Osteocyte (in vitro differentiated cells): Measurements from ENCODE around the gene GPR152. TPM values are rescaled to one million over a fixed set of nuclear protein-coding genes. Genes with fewer than 3 reads are reported as not detected.
A peak's percentile ranks its signal among the peaks of the same experiment; 100 is the strongest.

Experiments
- DNase-seq: peaks from one replicate; pipeline ENCODE4 v3.0.0; 2021; ENCODE audit warnings: mixed read lengths; ENCODE audit not compliant: unreplicated experiment; ENCODE audit errors: extremely low spot score
- H3K27ac Mint-ChIP-seq: one replicate; pipeline ENCODE4 v1.8.0; 2021; ENCODE audit warnings: mild to moderate bottlenecking, mixed read lengths; ENCODE audit not compliant: unreplicated experiment
- H3K27me3 Mint-ChIP-seq: one replicate; pipeline ENCODE4 v1.8.0; 2021; ENCODE audit warnings: mixed read lengths; ENCODE audit not compliant: unreplicated experiment
- H3K36me3 Mint-ChIP-seq: one replicate; pipeline ENCODE4 v1.8.0; 2021; ENCODE audit warnings: mixed read lengths; ENCODE audit not compliant: unreplicated experiment
- H3K4me1 Mint-ChIP-seq: one replicate; pipeline ENCODE4 v1.8.0; 2021; ENCODE audit warnings: mixed read lengths; ENCODE audit not compliant: unreplicated experiment
- H3K4me3 Mint-ChIP-seq: one replicate; pipeline ENCODE4 v1.8.0; 2021; ENCODE audit warnings: mild to moderate bottlenecking, moderate library complexity, mixed read lengths; ENCODE audit not compliant: unreplicated experiment
- H3K9me3 Mint-ChIP-seq: one replicate; pipeline ENCODE4 v1.8.0; 2021; ENCODE audit warnings: mixed read lengths; ENCODE audit not compliant: unreplicated experiment
- total RNA-seq: library from RNA; stranded (reverse); gene quantifications from 2 replicates; pipeline ENCODE4 v1.2.1, GENCODE V29; 2021
- TF ChIP-seq, protein P1 (sequence below): fragments of 200-600 bp; sonication (generic); IDR thresholded peaks from 2 replicates; pipeline ENCODE4 v1.5.0; 2021; ENCODE audit warnings: antibody characterized with exemption, mild to moderate bottlenecking, moderate library complexity

GPR152 gene
- total RNA-seq, 1 donor from 2014 or later: not detected

GRCh38 chr11:67433536-67434394 lies 18.8 kb downstream of the GPR152 start:
- Mint-ChIP-seq H3K9me3 (no peaks in the 10 kb centered on the region), H3K4me3 (no peak overlapping the region), H3K27ac (no peak overlapping the region), H3K36me3 (peaks cover 12% of the 10 kb centered on the region), H3K4me1 (peaks cover 10% of the 10 kb centered on the region), H3K27me3 (no peaks in the 10 kb centered on the region)
- no peak for DNase-seq
- TF ChIP-seq, protein P1, sequence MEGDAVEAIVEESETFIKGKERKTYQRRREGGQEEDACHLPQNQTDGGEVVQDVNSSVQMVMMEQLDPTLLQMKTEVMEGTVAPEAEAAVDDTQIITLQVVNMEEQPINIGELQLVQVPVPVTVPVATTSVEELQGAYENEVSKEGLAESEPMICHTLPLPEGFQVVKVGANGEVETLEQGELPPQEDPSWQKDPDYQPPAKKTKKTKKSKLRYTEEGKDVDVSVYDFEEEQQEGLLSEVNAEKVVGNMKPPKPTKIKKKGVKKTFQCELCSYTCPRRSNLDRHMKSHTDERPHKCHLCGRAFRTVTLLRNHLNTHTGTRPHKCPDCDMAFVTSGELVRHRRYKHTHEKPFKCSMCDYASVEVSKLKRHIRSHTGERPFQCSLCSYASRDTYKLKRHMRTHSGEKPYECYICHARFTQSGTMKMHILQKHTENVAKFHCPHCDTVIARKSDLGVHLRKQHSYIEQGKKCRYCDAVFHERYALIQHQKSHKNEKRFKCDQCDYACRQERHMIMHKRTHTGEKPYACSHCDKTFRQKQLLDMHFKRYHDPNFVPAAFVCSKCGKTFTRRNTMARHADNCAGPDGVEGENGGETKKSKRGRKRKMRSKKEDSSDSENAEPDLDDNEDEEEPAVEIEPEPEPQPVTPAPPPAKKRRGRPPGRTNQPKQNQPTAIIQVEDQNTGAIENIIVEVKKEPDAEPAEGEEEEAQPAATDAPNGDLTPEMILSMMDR: no peak

- Mint-ChIP-seq H3K36me3 (peaks cover 10% of the 10 kb centered on the region), H3K27ac (no peak overlapping the region), H3K27me3 (no peaks in the 10 kb centered on the region), H3K4me1 (peaks cover 10% of the 10 kb centered on the region), H3K4me3 (no peak overlapping the region), H3K9me3 (no peaks in the 10 kb centered on the region)
- no peak for DNase-seq
- TF ChIP-seq, protein P1: no peak
Measured at GRCh38 chr11:67432655-67433349, 19.7 kb downstream of the GPR152 start.

DNA sequence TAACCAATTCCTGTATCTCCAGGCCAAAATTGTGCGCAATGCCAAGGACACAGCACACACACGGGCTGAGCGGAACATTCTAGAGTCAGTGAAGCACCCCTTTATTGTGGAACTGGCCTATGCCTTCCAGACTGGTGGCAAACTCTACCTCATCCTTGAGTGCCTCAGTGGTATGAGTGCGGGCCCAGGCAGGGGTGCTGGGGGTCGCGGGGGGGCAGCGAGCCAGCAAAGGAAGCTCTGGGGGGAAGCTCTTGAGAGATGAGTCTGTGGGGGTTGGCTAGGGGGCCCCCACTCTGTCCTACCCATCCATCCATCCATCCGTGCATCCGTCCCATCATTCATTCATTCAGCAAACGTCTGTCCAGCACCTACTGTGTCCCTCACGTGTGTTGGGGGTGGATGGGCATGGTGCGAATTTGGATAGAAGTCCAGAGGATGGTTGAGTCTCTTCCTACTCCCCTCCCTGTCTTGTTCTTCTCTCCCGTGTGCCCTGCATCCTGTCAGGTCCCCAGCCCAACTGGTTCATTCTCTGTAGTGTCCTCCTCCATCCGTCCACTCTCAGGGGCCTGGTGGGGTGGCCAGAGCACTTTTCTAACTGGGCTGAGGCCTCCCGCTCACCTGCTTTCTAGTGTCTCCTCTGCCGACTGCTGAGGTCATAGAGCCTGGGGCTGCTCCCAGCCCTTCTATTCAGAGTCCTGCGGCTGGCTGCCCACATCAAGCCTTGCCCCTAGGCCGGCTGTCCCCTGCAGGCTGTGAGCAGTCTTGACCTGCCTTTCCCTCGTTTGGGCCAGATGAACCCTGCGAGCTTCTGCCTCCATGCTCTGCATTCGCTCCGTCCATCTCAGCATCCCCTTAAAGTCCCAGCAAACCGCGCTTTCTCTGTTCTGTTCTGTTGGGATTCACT lies 20.9 kb downstream of the GPR152 start:
- DNase-seq: no peak
- Mint-ChIP-seq H3K4me1 (peaks cover 11% of the 10 kb centered on the region), H3K27ac (no peak overlapping the region), H3K9me3 (no peaks in the 10 kb centered on the region), H3K36me3 (peaks cover 7% of the 10 kb centered on the region), H3K4me3 (no peak overlapping the region), H3K27me3 (no peaks in the 10 kb centered on the region)
- TF ChIP-seq, protein P1: no peak

GRCh38 chr11:67429722-67430121 lies 22.8 kb downstream of the GPR152 start:
- Mint-ChIP-seq H3K27me3 (no peaks in the 10 kb centered on the region), H3K36me3 (peaks cover 7% of the 10 kb centered on the region), H3K9me3 (no peaks in the 10 kb centered on the region), H3K27ac (no peak overlapping the region), H3K4me1 (peaks cover 5% of the 10 kb centered on the region), H3K4me3 (peak overlapping the region; percentile 90)
- TF ChIP-seq, protein P1: no peak
- DNase-seq: no peak
